GM12864 (cell line): ENCODE results near the gene EMC8.
"Not testable (repeated sequence)": the region's sequence is repeated elsewhere in the genome, so short reads cannot be mapped to it uniquely, and the experiment has no call there.

Experiments
- DNase-seq: peaks from one replicate; pipeline ENCODE4 v3.0.0-alpha.2; 2011; ENCODE audit warnings: low read depth
- H3K4me3 ChIP-seq: 2 replicates; pipeline ENCODE4 v1.5.1; 2011; ENCODE audit warnings: mild to moderate bottlenecking, low read depth, low read length, control low read depth
- TF ChIP-seq, protein P1 (sequence below): IDR thresholded peaks from 2 replicates; pipeline ENCODE4 v1.5.1; 2011; ENCODE audit warnings: low read depth, mild to moderate bottlenecking, moderate library complexity, low read length, control low read depth, inconsistent platforms; ENCODE audit errors: missing control alignments

EMC8 gene

GRCh38 chr16:85821390-85822135 is 22.2 kb upstream of the EMC8 start:
- H3K4me3 ChIP-seq = no peak overlapping the region
- peak; percentile 53 for DNase-seq
- TF ChIP-seq, protein P1, sequence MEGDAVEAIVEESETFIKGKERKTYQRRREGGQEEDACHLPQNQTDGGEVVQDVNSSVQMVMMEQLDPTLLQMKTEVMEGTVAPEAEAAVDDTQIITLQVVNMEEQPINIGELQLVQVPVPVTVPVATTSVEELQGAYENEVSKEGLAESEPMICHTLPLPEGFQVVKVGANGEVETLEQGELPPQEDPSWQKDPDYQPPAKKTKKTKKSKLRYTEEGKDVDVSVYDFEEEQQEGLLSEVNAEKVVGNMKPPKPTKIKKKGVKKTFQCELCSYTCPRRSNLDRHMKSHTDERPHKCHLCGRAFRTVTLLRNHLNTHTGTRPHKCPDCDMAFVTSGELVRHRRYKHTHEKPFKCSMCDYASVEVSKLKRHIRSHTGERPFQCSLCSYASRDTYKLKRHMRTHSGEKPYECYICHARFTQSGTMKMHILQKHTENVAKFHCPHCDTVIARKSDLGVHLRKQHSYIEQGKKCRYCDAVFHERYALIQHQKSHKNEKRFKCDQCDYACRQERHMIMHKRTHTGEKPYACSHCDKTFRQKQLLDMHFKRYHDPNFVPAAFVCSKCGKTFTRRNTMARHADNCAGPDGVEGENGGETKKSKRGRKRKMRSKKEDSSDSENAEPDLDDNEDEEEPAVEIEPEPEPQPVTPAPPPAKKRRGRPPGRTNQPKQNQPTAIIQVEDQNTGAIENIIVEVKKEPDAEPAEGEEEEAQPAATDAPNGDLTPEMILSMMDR = peak; percentile 93

GRCh38 chr16:85820604-85821372 is 21.4 kb upstream of the EMC8 start:
- H3K4me3 ChIP-seq = no peak overlapping the region
- DNase-seq = no peak
- TF ChIP-seq, protein P1 = no peak

- no peak for DNase-seq
- H3K4me3 ChIP-seq = no peak overlapping the region
- TF ChIP-seq, protein P1 = no peak
Observed at GRCh38 chr16:85819771-85820170, 20.4 kb upstream of the EMC8 start.

- TF ChIP-seq, protein P1 = peak; percentile 87
- DNase-seq = peak; percentile 74
- H3K4me3 ChIP-seq = no peak overlapping the region
Observed at GRCh38 chr16:85819245-85819644, 19.9 kb upstream of the EMC8 start.

DNA sequence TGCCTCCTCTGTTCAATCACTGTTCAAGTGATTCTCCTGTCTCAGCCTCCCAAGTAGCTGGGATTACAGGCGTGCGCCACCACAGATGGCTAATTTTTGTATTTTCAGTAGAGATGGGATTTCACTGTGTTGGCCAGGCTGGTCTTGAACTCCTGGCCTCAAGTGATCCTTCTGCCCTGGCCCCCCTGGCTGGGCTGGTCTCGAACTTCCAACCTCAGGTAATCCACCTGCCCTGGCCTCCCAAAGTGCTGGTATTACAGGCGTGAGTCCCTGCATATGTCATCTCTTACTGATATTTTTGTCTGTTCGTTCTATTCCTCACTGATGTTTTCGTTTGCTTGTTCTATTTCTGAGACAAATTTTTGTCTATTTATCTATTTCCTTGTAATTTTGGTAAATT is 17.9 kb upstream of the EMC8 start:
- not testable (repeated sequence) for DNase-seq, H3K4me3 ChIP-seq

DNA sequence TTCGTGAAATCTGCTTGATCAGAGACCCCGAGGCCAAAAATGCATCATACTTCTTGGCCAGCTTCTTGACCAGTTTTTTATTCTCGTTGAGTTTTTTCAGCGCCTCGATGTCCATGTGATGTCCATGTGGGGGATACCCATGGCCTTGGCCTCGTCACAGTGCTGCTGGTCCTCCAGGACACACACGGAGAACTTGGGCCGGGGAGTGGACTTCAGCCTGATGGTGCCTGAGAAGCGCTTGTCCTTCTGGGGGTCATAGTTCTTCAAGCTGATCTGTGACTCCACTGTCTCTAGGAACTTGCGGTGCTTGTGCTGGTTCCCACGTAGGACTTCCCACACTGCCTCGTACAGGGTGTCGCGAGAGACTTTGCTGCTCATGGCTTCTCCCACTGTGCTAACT is 16.8 kb upstream of the EMC8 start:
- DNase-seq = no peak
- TF ChIP-seq, protein P1 = no peak
- H3K4me3 ChIP-seq = no peak overlapping the region

GRCh38 chr16:85812811-85813700 is 13.7 kb upstream of the EMC8 start:
- TF ChIP-seq, protein P1 = no peak
- H3K4me3 ChIP-seq = no peak overlapping the region
- no peak for DNase-seq
